Effector CD8-positive, alpha-beta T cell (primary cell): ENCODE data around the gene CACNA1D.
"Not testable (repeated sequence)": the region's sequence is repeated elsewhere in the genome, so short reads cannot be mapped to it uniquely, and the experiment has no call there.

ENCODE experiments used
- DNase-seq: peaks from one replicate; lab custom pipeline; 2025; lab: John Stamatoyannopoulos, UW
- total RNA-seq, 4 experiments: gene quantifications; one replicate each; lab custom pipeline; 2026; lab: John Stamatoyannopoulos, UW

The CACNA1D gene
- total RNA-seq, result 0 to 0.12 (median 0.04) reads per million in 4 experiments

GRCh38 chr3:53493963-53494791 is at the start of gene CACNA1D:
Gene CACNA1D, plus strand, starts transcription at chr3:53494611. Its CDS starts 556 bp downstream, at chr3:53495167.
- DNase-seq, result no peak

GRCh38 chr3:53457068-53457467 is 37.3 kb upstream of the CACNA1D start:
- no peak for DNase-seq

GRCh38 chr3:53460326-53460725 is 34.1 kb upstream of the CACNA1D start:
- no peak for DNase-seq

DNA sequence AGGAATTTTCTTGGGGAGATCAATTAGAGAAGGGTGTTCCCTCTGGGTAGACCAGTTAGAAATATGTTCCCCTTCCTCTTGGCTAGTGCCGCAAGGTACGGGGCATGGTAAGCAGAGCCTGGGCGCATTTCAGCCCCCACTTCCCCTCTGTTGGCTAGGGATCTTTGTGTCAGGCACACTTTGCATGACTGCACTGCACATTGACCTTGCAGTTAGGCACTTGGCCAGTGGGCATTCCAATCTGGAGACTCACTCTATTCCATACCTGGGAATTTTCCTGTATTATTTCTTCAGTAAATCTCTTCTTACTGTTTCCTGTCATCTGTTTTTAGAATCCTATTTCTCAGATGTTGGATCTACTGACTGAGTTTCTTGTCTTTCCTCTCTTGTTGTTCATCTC is 30.0 kb upstream of the CACNA1D start:
- no peak for DNase-seq

GRCh38 chr3:53469758-53470157 is 24.7 kb upstream of the CACNA1D start:
- not testable (repeated sequence) for DNase-seq

GRCh38 chr3:53473422-53473821 is 21.0 kb upstream of the CACNA1D start:
- DNase-seq, result no peak

GRCh38 chr3:53476372-53476771 is 18.0 kb upstream of the CACNA1D start:
- not testable (repeated sequence) for DNase-seq

DNA sequence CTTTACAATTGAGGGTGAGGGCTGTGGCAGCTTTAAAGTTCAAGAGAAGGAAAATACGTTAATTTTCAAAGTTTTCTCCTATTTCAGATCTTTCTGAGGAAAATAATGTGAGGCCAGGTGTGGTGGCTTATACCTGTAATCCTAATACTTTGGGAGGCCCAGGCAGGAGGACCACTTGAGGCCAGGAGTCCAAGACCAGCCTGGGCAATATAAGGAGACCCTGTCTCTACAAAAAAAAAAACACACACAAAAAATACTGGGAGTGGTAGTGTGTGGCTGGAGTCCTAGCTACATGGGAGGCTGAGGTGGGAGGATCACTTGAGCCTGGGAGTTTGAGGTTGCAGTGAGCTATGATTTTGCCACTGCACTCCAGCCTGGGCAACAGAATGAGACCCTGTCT is 16.7 kb upstream of the CACNA1D start:
- not testable (repeated sequence) for DNase-seq

- no peak for DNase-seq
Measured at GRCh38 chr3:53478166-53478830, 16.1 kb upstream of the CACNA1D start.

DNA sequence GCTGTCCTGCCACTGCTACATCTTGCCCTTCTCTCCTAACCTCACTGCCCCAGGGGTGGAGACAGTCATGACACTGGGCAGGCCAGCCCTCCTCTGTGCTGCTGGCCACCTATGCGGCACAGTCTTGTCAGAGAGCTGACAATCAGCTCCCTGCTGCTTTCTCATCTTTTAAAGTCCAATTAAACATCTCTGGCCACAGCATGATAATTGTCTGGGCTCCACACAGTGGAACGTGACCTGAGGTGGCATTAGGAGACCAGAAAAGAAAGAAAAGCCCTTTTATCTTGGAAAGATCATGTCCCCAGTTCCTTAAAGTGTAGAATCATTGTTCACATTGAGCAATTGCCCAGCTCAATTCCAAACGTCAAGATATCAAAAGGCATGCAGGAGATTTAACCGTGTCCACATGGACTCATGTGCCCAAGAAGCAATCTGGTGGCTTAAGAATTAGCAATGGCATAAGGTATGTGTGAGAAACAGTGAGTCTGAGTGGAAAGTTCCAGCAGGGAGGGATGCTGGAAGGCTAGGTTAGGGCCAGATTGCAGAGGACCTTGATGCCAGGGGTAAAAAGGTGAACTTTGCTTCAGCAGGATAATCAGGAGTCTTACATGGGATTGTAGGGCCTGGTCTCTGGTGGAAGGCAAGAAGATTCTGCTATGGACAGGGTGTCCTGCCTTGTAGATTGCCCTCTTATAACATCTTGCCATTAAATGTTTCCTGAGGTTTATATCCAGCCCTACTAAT is 15.3 kb upstream of the CACNA1D start:
- no peak for DNase-seq

DNA sequence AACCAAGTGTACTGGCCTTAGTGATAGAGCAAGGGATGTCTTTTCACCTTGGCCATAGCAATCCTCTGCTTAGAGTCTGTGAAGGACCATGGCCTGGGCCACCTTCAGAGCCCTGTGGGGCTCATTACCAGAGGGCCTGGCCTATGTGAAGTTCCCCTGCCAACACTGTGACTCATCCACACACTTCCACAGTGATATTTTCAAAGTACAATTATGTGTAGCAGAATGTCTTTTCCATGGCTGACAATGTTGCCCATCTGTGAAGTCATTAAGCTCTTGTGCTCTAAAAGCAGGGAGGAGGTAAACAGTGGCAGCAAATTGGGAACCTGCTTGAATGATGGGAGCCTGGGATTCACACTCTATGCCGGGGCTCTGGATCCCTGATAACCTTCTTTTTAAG is 12.2 kb upstream of the CACNA1D start:
- no peak for DNase-seq

DNA sequence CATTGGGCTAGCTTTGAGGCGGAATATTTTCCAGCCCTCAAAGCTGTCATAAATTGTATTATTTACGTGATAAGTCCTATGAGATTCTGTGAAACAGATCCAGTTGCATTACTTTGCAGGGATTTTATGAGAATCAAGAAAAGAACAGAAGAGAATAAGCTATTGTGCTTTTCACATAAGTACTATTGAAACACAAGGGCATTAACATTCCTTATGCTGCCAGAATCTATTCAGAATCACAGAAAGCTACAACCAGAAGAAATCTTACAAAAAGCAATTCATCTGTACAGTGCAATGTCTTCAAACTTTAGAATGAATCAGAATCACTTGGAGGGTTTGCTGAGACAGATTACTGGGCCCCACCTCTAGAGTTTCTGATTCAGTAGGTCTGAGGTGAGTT is 10.6 kb upstream of the CACNA1D start:
- DNase-seq, result no peak

DNA sequence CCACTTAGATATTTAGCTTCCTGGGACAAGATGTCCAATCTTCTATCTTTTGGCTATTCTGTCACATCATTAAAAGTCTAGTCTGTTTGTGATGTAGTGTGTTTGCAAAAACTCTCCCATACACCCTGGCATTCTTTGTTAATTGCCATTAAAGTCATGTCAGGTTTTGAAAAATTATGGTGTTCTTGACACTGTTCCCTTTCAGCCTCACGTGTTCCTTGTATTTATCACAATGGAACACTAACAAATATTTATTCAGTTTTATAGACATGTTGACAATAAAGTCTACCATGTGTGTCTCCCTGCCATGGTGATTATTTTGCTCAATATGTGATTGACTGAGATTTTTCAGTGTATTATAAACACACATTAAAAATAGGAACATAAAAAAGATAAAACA is 9.4 kb upstream of the CACNA1D start:
- DNase-seq, result no peak

DNA sequence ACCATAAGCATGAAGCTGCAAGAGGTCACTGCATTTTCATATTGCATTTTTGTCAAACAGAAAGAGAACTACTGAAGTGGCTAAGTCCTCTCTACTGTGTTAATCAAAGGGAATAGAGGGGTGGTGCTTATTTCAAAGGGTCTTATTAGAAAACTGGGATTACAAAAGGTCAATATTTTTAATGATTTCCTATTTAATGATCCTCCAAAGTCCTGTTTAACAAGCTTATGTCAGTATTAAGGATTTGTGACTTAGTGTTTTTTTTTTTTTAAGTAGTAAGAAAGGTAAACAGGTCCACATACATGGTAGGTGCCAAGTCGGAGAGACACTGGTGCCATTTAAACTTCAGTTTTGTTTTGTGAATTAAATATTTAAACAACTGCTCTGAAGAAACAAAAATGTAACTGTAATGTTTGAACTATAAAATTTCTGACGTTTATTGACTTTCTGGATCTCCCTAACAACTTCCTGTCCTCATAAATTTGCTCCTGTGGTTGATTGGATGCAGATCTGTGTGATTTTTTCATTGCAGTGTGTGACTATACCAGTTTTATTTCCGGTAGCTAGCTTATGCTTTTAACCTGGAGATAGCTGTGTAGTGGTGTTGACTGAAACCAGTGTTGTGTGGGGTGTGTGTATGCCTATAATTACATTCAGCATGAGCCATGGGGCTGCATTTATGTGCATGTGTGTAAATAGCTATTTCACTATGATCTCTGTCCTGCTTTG is 8.6 kb upstream of the CACNA1D start:
- no peak for DNase-seq

- DNase-seq, result no peak
Measured at GRCh38 chr3:53486961-53487654, 7.3 kb upstream of the CACNA1D start.

DNA sequence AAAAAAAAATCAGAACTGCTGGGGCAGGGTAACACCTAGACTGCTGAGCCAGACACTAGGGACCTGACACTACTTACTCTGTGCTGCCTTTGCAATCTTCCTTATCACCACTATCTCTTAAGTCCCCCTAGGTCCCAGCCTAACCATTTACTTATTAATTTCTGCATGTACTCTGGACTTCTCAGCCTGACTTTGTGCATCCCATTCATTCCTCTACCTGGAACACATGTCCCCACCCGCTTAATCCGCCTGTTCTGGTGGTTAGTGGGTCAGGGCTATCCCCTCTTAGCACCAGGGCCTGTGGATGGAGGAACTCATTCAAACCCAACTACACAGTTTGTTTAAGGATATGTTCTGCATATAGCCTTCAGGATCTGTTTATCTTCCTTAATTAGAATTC is 5.0 kb upstream of the CACNA1D start:
- DNase-seq, result no peak

DNA sequence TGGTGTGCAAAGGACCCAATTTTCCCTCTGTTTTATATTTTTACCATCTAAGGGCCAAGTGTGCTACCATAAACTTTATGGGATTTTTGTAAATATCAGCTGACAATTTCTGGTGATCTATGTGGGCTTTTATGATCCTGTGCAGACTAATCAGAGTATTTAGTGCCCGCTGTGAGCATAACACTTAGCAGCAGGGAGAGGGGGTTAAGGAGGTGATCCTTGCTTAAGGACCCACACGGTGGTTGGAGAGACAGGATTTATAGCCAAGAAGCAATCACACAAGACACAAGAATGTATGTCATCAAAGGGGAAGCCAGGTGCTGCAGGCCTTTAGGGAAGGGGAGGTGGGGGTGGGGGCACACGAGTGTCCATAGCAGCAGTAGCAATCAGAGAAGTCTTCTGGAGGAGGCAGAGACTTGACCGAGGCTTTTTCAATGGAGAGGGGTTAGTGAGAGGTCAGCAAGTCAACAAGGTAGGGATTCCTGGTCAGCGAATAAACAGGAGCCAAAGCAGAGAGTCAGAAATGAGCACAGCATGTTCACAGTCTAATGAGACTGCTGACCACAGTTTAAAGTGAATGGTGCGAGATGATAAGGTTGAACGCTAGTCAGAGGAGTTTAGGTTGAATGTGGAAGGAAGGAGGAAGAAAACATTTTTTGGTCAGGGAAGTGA is 4.5 kb upstream of the CACNA1D start:
- no peak for DNase-seq

GRCh38 chr3:53490459-53490968 is 3.9 kb upstream of the CACNA1D start:
- no peak for DNase-seq

DNA sequence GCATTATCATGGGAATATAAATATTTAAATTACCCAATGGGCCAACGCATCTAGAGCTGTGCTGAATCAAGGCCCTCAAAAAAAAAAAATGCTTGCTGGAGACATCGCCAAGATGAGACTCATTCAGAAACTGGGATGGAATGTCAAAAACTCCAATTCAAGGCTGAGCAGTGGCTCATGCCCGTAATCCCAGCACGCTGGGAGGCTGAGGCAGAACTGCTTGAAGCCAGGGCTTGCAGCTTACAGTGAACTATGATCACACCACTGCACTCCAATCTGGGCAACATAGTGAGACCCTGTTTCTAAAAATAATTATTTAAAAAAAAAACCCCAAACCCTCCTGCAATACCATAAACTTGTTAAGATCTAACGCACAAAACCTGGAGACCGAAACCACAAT is 3.1 kb upstream of the CACNA1D start:
- no peak for DNase-seq

- no peak for DNase-seq
Measured at GRCh38 chr3:53493595-53493962, 832 bp upstream of the CACNA1D start.

DNA sequence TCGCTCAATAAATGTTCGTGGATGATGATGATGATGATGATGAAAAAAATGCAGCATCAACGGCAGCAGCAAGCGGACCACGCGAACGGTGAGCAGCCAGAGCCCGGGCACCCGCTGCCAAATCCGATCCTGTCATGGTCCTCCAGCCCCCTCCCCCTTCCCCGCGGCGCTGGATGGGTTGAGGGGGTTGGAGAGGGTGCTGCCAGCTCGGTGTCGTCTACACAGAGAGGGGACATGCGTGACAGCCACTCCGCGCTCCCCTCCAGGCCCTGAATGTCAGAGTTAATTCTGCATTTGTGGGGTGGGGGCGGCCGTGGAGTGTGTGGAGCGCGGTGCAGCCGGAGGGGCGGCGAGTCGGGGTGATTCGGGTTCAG is 722 bp downstream of the CACNA1D start:
- DNase-seq, result no peak
